NT2/D1 (cell line): ENCODE measurements around the gene NOSIP.

Source experiments
- SUZ12 ChIP-seq: IDR thresholded peaks from 2 replicates; pipeline ENCODE4 v1.6.1; 2011; ENCODE audit not compliant: insufficient read length, insufficient read depth; ENCODE audit errors: extremely low read depth
- YY1 ChIP-seq: IDR thresholded peaks from 2 replicates; pipeline ENCODE4 v1.6.1; 2011; ENCODE audit not compliant: insufficient read length, insufficient read depth
- ZNF274 ChIP-seq: IDR thresholded peaks from 2 replicates; pipeline ENCODE4 v1.6.1; 2011; ENCODE audit warnings: mild to moderate bottlenecking, low read depth, low read length

DNA sequence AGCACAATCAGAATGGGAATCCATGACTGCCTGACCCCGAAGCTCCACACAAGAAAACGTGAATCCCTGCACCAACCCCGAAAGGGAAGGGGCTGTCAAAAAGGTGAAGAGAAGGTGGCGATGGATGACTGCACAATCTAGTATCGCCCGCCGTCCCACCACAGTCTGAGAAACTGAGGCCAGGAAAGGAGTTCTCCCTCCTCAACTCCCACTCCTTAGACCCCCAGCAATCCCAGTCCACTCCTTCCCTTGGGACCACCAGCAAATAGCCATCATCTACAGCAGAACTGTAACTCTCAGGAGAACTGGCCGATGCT, 451 bp downstream of the NOSIP start:
- TF ChIP-seq ZNF274 (no peak), YY1 (no peak), SUZ12 (no peak)
